NCI-H748 treated with DMSO at 0.1 percent for 48 hours (cell line): ENCODE results near the gene FAM228B.
"Not testable (repeated sequence)": the region's sequence is repeated elsewhere in the genome, so short reads cannot be mapped to it uniquely, and the experiment has no call there.

Experiments used
- DNase-seq: peaks from one replicate; lab custom pipeline; 2025; lab: John Stamatoyannopoulos, UW

FAM228B gene

GRCh38 chr2:24102677-24103076 lies 20.6 kb upstream of the FAM228B start:
- no peak for DNase-seq

GRCh38 chr2:24104110-24104650 lies 19.1 kb upstream of the FAM228B start:
- DNase-seq, result no peak

GRCh38 chr2:24104906-24105305 lies 18.4 kb upstream of the FAM228B start:
- no peak for DNase-seq

- DNase-seq, result no peak
Measured at GRCh38 chr2:24105816-24106215, 17.5 kb upstream of the FAM228B start.

- no peak for DNase-seq
Measured at GRCh38 chr2:24106786-24107185, 16.5 kb upstream of the FAM228B start.

GRCh38 chr2:24107336-24107735 lies 15.9 kb upstream of the FAM228B start:
- DNase-seq, result no peak

- not testable (repeated sequence) for DNase-seq
Measured at GRCh38 chr2:24109431-24109830, 13.8 kb upstream of the FAM228B start.

- no peak for DNase-seq
Measured at GRCh38 chr2:24110660-24111303, 12.5 kb upstream of the FAM228B start.

- DNase-seq, result no peak
Measured at GRCh38 chr2:24111407-24111901, 11.8 kb upstream of the FAM228B start.

- DNase-seq, result no peak
Measured at GRCh38 chr2:24115057-24115456, 8.2 kb upstream of the FAM228B start.

- no peak for DNase-seq
Measured at GRCh38 chr2:24117902-24118301, 5.4 kb upstream of the FAM228B start.

GRCh38 chr2:24121066-24121465 lies 2.2 kb upstream of the FAM228B start:
- DNase-seq, result no peak

GRCh38 chr2:24121469-24121868 lies 1.8 kb upstream of the FAM228B start:
- DNase-seq, result no peak

- DNase-seq, result no peak
Measured at GRCh38 chr2:24122366-24123194, 689 bp upstream of the FAM228B start.

GRCh38 chr2:24123922-24124580 lies 782 bp downstream of the FAM228B start:
- DNase-seq, result no peak

GRCh38 chr2:24125956-24126355 lies 2.7 kb downstream of the FAM228B start:
- no peak for DNase-seq

- no peak for DNase-seq
Measured at GRCh38 chr2:24132543-24132942, 9.3 kb downstream of the FAM228B start.

- not testable (repeated sequence) for DNase-seq
Measured at GRCh38 chr2:24140305-24140704, 17.0 kb downstream of the FAM228B start.

- DNase-seq, result no peak
Measured at GRCh38 chr2:24147364-24147763, 24.1 kb downstream of the FAM228B start.

GRCh38 chr2:24152413-24153197 lies 29.3 kb downstream of the FAM228B start:
- no peak for DNase-seq

- no peak for DNase-seq
Measured at GRCh38 chr2:24153478-24153877, 30.2 kb downstream of the FAM228B start.

GRCh38 chr2:24158131-24158530 lies 34.9 kb downstream of the FAM228B start:
- DNase-seq, result no peak
